ENCODE data around the gene FBXO3.

GRCh38 chr11:33777906-33778305 is 3.6 kb upstream of the FBXO3 start:
- no peak for TF ChIP-seq CTCF (conservative IDR thresholded peaks at IDR 0.05; ENCODE audit: low read depth, low read length)
- TF ChIP-seq EZH2 (IDR thresholded peaks at IDR 0.05; ENCODE audit: low read length, unreplicated experiment): no peak
- no peak for TF ChIP-seq EZH2phosphoT487 (IDR thresholded peaks at IDR 0.05; ENCODE audit: borderline replicate concordance, low read length)
